Smooth muscle cell (in vitro differentiated cells): ENCODE data around the gene FILIP1. TPM values are rescaled to one million over a fixed set of nuclear protein-coding genes. Genes with fewer than 3 reads are reported as not detected.

Experiments
- DNase-seq: peaks from one replicate; lab custom pipeline; 2025; ENCODE audit not compliant: unreplicated experiment; lab: John Stamatoyannopoulos, UW
- H2AFZ ChIP-seq: fragments of 200-600 bp; sonication (generic); 2 replicates; pipeline ENCODE4 v1.6.0; 2016; ENCODE audit warnings: antibody characterized with exemption, low read depth, mild to moderate bottlenecking
- H3F3A ChIP-seq: fragments of 200-600 bp; sonication (generic); 2 replicates; pipeline ENCODE4 v1.6.0; 2017; ENCODE audit warnings: antibody characterized with exemption, low read depth
- H3K27ac ChIP-seq: fragments of 200-600 bp; sonication (generic); 2 replicates; pipeline ENCODE4 v1.5.1; 2016; ENCODE audit warnings: low read depth, mild to moderate bottlenecking
- H3K27me3 ChIP-seq: fragments of 200-600 bp; sonication (generic); 2 replicates; pipeline ENCODE4 v1.6.1; 2016; ENCODE audit warnings: low read depth, mild to moderate bottlenecking
- H3K36me3 ChIP-seq: fragments of 200-600 bp; sonication (generic); 2 replicates; pipeline ENCODE4 v1.5.1; 2016; ENCODE audit warnings: low read depth
- H3K4me1 ChIP-seq: fragments of 200-600 bp; sonication (generic); 2 replicates; pipeline ENCODE4 v1.5.1; 2016; ENCODE audit warnings: low read depth
- H3K4me2 ChIP-seq: fragments of 200-600 bp; sonication (generic); 2 replicates; pipeline ENCODE4 v1.6.0; 2016; ENCODE audit warnings: mild to moderate bottlenecking
- H3K4me3 ChIP-seq: fragments of 200-600 bp; sonication (generic); 2 replicates; pipeline ENCODE4 v1.5.1; 2016; ENCODE audit warnings: mild to moderate bottlenecking
- H3K79me2 ChIP-seq: fragments of 200-600 bp; sonication (generic); 2 replicates; pipeline ENCODE4 v1.6.0; 2016; ENCODE audit warnings: low read depth, mild to moderate bottlenecking
- H3K9ac ChIP-seq: fragments of 200-600 bp; sonication (generic); 2 replicates; pipeline ENCODE4 v1.6.0; 2016; ENCODE audit warnings: low read depth
- H3K9me3 ChIP-seq: fragments of 200-600 bp; sonication (generic); replicated peaks from 2 replicates; pipeline ENCODE4 v1.5.1; 2016; ENCODE audit warnings: low read depth
- H4K20me1 ChIP-seq: fragments of 200-600 bp; sonication (generic); 2 replicates; pipeline ENCODE4 v1.6.0; 2016; ENCODE audit warnings: low read depth
- WGBS: methylation state at CpG from one replicate; pipeline ENCODE4 v1.1.7; 2016; ENCODE audit warnings: low lambda C conversion rate; 5-methylcytosine and 5-hydroxymethylcytosine counted together
- polyA plus RNA-seq: library from polyadenylated mRNA; unstranded; fragments of >200 nt; fragmentation: Nextera tagmentation; extraction: Ambion mirVana; gene quantifications from 2 replicates; pipeline ENCODE4 v1.2.1, GENCODE V29; 2016
- total RNA-seq: library from RNA; depleted of rRNA; stranded (reverse); fragments of >200 nt; gene quantifications from 2 replicates; pipeline ENCODE4 v1.2.3, GENCODE V29; 2014
- TF ChIP-seq, protein P1 (sequence below): fragments of 200-600 bp; sonication (generic); IDR thresholded peaks from 2 replicates; pipeline ENCODE4 v1.5.1; 2017; ENCODE audit warnings: borderline replicate concordance, mild to moderate bottlenecking, antibody characterized with exemption; ENCODE audit not compliant: insufficient read depth, poor library complexity, severe bottlenecking

The FILIP1 gene
- total and polyA plus RNA-seq, 2 experiments from 2014 or later, result 3.0 to 3.5 TPM

DNA sequence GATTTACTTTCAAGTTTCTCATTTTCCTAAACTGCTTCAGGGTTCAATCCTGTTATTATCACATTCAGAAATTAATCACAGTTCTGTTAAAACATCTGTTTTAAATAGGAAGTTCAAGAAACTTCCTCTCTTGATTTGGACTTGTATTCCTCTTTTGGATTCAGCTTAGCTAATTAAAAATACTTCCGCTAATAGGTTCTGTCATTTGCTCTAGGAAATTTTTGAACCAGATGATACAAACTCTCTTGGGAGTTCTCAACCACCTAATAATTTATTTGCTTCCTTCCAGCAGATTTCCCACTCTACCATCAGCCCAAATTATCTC, 193.1 kb downstream of the FILIP1 start:
- Histone ChIP-seq H3K4me3 (no peak overlapping the region), H3K79me2 (no peaks in the 10 kb centered on the region), H3F3A (no peaks in the 10 kb centered on the region), H4K20me1 (no peaks in the 10 kb centered on the region), H3K9me3 (no peaks in the 10 kb centered on the region), H3K27me3 (no peaks in the 10 kb centered on the region), H3K4me2 (no peak overlapping the region), H3K4me1 (peaks cover 16% of the 10 kb centered on the region), H3K27ac (no peak overlapping the region), H2AFZ (no peak overlapping the region), H3K36me3 (no peaks in the 10 kb centered on the region), H3K9ac (no peak overlapping the region)
- 97% methylated on average over 1 of the region's 1 CpG for WGBS
- TF ChIP-seq, protein P1, sequence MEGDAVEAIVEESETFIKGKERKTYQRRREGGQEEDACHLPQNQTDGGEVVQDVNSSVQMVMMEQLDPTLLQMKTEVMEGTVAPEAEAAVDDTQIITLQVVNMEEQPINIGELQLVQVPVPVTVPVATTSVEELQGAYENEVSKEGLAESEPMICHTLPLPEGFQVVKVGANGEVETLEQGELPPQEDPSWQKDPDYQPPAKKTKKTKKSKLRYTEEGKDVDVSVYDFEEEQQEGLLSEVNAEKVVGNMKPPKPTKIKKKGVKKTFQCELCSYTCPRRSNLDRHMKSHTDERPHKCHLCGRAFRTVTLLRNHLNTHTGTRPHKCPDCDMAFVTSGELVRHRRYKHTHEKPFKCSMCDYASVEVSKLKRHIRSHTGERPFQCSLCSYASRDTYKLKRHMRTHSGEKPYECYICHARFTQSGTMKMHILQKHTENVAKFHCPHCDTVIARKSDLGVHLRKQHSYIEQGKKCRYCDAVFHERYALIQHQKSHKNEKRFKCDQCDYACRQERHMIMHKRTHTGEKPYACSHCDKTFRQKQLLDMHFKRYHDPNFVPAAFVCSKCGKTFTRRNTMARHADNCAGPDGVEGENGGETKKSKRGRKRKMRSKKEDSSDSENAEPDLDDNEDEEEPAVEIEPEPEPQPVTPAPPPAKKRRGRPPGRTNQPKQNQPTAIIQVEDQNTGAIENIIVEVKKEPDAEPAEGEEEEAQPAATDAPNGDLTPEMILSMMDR, result no peak
- DNase-seq, result no peak

DNA sequence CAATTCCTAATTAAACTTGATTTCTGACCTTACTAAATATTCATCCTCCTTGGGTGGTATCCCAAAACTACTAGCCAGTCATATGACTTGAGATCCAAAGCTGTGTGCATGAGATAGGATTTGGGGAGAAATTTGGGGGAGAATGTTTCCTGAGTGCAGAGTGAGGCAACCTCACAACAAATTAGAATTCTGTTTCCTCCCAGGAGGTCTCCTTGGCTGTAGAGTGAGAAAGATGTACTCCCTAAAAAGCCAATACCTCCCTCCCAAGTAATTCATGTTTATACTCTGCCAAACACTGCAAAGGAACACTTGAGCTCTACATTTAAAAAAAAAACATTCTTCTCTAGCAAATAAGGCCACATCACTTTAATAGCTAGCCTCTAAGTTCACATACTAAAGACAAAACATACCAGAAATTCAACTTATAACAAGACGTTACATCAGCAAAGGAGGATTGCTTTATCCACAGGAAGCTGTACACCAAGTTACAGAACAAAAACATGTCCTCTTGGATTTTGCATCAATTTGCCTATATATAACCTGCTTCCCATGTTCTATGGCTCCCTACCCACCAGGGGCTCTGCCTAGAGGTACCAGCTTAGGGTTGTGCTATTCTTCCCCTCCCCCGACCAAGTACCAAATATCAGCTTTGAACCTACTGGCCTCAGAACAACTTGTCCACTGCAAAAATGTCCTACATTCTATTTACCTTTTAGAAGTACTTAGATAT, 193.6 kb downstream of the FILIP1 start:
- H2AFZ ChIP-seq, result no peak overlapping the region
- H3K27ac ChIP-seq, result no peak overlapping the region
- 71% methylated on average over 2 of the region's 2 CpGs for WGBS

DNA sequence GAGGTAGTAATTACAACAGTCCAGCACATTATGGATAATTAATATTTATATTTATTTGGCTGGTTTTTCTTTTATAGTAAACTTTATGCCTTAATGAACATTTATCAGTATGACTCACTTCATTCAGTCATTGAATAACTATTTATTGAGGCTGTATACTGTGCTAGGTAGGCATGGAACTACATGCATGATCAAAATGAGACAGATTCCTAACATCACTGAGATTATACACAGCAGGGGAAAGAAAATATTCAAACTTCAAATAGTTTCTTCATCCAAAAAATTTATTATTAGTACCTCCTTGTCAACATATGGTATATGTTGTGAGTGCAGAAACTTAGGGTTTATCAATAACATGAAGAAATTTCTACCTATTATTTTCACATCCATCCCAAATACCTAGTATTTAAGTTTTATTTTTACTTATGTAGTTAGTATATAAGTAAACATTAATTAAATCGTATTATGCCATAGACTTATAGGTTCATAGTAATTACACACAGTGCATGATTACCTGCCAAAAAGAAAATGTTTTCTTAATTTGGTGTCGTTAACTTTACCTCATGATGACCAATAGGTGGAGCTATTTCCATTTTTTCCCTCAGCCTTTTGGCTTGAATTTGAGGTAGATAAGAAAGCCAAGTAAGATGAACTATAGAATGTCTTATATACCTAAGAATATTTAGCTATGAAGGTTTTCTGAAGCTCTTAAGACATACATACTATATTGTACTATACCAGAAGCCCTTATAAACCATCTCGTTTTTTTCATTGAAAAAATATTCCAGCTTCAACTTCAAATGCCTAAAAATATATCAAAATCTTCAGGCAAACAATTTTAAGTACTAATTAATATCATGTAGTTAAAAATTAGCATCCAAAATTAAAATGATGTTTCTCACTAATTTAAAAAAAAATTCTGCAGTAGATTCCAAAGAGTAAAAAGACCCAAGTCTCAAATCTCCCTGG, 196.5 kb downstream of the FILIP1 start:
- TF ChIP-seq, protein P1, result peak; percentile 82
- WGBS, result 0% methylated on average over 3 of the region's 3 CpGs
- H4K20me1 ChIP-seq, result no peaks in the 10 kb centered on the region
- no peak overlapping the region for H3K4me2 ChIP-seq
- H3K36me3 ChIP-seq, result no peaks in the 10 kb centered on the region
- no peak overlapping the region for H3K27ac ChIP-seq
- no peaks in the 10 kb centered on the region for H3K79me2 ChIP-seq
- H3K9ac ChIP-seq, result no peak overlapping the region
- no peak for DNase-seq
- H2AFZ ChIP-seq, result no peak overlapping the region
- peaks cover 16% of the 10 kb centered on the region for H3K4me1 ChIP-seq
- H3F3A ChIP-seq, result no peaks in the 10 kb centered on the region
- no peaks in the 10 kb centered on the region for H3K9me3 ChIP-seq
- no peaks in the 10 kb centered on the region for H3K27me3 ChIP-seq
- H3K4me3 ChIP-seq, result no peak overlapping the region

More for the DNA sequence above, 193.6 kb downstream of the FILIP1 start:
- no peaks in the 10 kb centered on the region for H4K20me1 ChIP-seq
- no peak overlapping the region for H3K9ac ChIP-seq
- no peak overlapping the region for H3K4me3 ChIP-seq
- no peaks in the 10 kb centered on the region for H3F3A ChIP-seq
- TF ChIP-seq, protein P1, result no peak
- DNase-seq, result no peak
- peaks cover 16% of the 10 kb centered on the region for H3K4me1 ChIP-seq
- no peaks in the 10 kb centered on the region for H3K79me2 ChIP-seq
- H3K9me3 ChIP-seq, result no peaks in the 10 kb centered on the region
- no peaks in the 10 kb centered on the region for H3K27me3 ChIP-seq
- H3K4me2 ChIP-seq, result no peak overlapping the region
- H3K36me3 ChIP-seq, result no peaks in the 10 kb centered on the region
